NCI-H2196 treated with DMSO at 0.1 percent for 48 hours (cell line): ENCODE data around the gene RXRA.

Experiments used
- DNase-seq: peaks from one replicate; lab custom pipeline; 2025; ENCODE audit not compliant: unreplicated experiment; lab: John Stamatoyannopoulos, UW

RXRA gene

DNA sequence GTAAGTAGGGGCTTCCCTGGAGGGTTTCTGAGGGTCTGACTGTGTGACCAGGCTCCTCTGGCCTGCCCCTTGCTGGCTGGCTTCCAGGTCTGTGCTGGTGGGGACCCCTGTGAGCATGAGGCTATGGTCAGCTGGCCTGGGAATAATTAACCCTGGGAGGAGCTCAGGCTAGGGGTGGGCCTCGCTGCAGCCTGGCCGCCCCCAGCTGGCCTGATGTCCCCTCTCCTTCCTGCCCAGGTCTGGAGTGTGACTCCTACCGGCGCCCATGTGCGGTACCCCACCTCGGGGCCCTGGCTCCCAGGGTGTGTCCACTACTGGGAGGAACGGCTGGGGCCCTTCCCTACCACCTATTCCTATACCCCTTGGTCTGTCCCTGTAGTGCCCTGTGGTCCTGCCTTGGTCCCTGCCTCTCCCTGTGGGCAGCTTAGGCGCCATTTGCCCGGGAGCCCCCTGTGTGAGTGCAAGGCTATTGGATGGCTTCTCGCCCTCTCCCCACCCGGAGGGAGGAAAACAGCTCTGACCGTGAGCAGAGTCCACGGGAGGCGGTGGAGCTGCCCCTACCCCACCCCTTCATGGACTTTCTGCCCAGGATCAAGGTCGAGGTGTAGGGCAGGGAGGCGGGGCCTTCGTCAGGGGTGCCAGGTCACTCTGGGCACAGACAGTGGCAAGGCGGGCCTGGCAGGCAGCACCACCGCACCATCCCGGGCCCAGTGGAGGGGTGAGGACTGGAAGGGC lies 9.4 kb downstream of the RXRA start:
- no peak for DNase-seq

DNA sequence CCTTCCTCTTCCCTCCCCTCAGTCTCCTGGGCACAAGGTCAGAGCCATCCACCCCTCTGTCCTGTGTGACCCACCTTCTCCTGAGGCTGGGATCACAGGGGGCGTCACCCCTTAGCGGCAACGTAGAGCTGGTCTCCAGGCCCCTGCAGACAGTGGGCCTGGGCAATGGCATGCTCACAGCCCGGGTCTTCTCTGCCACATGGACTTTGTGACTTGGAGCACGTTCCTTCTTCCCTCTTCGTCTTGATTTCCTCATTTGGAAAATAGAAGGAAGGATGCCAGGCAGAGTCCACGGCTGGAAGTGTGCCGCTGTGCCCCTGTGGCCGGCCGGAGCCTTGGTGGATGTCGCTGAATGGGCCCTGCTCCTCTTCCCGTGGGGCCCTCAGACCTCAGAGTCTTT lies 10.0 kb downstream of the RXRA start:
- DNase-seq = no peak

DNA sequence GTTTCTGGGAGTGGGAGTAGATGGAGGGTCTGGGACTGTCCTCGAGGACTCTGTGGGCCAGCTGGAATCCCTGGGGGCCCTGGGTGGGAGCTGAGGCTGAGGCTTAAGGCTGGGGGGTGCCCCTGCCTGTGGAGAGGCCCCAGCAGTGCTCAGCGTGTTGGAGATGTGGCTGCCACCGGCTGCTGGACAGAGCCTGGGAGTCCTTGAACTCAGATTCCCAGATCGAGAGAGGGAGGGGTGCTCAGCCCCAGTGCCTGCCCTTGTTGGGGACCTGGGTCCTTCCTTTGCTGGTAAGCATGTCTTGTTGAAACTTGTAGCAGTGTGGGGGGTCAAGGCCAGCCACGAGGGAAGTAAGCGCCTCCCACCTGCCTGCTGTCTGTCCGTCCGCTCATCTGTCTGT lies 10.7 kb downstream of the RXRA start:
- DNase-seq = no peak

DNA sequence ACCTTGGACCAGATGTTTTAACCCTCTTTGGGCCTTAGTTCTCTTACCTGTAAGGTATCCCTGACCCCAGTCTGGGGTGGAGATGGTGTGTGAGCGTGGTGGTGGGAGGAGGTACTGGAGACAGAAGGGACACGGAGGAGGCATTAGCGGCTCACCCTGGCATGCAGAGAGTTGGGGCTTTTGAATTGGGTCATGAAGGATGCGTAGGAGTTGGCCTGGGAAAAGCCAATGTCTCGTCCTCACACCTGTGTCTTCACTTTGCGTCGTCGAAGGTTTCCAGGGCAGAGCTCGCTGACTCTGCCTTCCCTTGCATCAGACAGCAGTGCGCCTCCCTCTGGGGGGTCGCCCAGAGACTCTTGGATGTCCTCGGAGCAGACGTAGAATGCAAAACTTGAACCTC lies 11.2 kb downstream of the RXRA start:
- no peak for DNase-seq

DNA sequence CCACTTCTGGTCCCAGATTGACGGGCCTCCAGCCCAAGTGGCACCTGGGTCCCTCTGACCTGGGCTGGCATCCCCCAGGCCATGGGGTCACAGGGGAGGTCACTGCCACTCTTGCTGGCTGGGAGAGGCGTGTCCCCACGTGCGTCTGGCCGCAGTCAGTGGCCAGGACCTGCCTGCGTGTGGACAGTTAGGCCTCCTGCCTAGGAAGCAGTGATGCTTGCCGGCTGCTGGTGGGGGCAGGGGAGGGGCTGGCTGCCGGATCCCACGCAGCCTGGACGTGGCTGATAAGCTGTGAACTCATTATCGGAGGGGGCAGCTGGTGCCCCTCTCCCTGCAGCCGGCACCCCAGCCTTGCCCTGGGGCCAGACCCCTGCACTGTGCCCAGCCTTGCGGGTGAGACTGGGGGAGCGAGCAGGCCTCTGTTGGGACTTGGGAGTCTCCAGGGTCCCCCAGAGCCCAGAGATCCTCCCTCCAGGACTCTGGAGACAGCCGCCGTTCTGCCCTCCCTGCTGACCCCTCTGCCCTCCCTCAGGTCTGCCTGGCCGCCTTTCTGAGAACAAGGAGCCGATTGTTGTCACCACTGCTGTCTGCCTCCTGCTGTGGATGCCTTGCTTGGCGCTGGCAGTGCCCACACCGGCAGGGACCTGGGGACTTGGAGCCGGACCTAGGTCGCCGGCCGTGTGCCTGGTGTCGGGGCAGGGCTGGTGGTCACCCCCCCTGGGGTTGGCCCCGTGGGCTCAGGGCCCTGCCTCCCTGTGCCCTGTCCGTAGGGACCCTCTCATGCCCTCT lies 12.3 kb downstream of the RXRA start:
- no peak for DNase-seq

DNA sequence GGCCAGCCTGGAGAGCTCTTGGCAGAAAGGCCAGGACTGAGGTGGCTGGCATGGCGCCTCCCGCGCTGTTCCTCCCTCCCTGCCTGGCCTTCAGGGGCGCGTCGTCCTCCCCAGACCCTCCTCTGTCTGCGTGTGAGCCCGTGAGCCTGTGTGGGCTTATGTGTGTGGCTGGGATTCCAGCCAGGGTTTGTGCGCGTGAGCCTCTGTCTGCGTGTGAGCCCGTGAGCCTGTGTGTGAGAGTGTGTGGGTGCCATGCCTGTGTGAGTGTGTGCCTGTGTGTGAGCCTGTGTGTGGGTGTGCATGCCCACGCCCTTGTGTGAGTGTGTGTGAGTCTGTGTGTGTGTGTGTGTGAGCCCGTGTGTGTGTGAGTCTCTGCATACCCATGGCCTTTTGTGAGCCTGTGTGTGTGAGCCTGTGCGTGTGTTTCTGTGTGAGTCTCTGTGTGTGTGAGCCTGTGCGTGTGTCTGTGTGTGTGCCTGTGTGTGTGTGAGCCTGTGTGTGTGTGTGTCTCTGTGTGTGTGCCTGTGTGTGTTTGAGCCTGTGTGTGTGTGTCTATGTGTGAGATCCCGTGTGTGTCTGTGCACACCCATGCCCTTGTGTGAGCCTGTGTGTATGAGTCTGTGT lies 13.0 kb downstream of the RXRA start:
- no peak for DNase-seq

DNA sequence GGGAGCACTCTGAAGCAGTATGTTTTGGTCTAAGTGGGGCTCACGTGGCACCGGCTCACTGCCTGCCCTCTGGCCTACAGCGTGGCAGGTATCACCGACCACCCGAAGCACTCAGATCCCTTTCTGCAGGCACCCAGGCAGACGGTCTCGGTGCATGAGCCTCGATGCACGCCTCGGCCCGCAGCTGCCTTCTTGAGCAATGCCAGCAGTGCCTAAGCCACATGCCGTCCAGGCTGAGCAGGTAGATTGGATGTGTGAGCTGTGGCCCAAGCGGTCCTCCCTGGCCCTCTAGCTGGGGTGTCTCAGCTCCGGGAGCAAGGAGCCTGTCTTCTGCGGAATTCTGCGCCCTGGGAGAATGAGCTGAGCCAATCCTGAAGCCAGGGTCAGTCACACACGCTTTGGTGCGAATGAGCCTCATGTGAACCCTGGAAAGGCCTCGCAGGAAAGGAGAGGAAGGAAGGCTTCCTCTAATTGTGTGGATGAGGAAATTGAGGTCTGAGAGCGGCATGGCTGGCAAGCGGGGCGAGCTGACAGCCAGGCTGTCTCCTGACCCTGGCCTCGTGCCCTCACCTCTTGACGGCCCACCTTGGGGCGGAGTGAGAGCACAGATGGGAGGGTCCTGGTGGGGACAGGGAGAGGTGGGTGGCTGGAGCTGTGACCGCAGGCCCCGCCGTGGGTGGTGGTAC lies 14.4 kb downstream of the RXRA start:
- no peak for DNase-seq

DNA sequence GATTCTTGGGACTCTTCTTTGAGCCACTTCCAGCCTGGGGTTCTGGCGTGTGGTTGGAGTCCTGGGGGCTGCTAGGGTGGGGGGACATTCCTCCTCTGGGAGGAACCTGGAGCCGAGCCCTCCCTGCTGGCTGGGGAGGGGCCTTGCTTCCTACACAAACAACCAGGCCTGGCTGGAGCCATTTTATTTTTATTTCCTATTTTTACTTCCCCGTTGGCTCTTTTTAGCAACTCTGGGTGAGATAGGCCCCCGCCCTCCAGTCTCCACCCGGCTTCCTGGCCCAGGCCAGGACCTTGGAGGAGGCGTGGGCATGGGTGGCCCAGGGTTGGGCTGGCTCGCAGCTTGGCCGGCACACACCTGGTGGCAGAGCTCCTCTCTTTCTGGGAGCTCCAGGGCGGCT lies 15.1 kb downstream of the RXRA start:
- no peak for DNase-seq

DNA sequence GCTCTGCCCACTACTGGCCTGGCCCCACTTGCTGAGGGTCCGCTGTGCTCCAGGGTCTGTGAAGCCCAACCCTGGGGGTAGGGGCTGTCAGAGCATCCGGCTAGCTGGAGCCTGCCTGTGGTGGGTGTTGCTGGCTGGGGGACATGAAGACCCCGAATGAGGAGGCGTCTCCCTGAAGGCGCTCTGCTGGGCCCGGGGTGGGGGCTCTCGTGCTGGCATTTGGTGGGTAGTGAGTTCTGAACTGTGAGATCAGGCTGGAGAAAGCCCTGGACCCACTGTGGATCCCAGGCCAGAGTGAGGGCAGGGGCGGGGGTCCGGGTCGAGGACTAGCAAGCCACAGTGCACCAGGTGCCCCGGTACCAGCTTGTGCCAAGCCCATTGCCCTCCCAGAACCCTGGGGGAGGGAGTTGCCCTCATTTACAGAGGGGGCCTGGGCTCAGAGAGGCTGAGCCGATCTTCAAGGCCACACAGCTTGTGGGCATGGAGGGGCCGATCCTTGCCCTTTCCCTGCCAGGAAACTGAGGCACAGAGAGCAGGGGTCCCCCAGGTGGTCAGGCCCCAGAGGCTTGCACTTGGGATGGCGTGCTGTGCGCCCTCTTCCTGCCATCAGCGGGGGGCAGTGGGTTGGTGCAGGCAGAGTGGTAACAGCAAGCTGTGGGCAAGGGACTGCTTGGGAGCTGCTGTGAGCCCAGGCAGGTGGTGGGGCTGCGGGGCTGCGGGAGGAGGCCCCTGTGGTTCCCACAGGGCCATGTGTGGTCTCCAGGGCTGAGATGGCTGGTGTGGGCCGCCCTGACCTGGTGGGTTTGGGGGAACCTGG lies 15.9 kb downstream of the RXRA start:
- no peak for DNase-seq

DNA sequence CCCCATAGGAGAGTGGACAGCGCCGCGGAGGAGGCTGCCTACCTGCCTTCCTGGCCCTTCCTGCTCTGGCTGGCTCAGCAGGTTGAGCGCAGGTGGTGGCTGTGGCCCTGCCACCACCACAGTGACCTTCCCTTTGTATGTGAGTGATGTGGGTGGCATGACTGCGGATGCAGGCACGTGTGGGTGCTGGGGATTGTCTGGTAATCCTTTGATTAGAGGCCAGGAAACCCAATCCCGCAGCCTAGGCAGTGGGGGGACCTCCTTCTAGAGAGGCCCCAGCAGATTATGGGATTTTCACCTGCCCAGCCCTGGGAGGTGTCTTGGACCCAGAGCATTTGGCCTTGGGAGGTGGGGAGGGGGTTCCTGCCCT lies 16.5 kb downstream of the RXRA start:
- no peak for DNase-seq

DNA sequence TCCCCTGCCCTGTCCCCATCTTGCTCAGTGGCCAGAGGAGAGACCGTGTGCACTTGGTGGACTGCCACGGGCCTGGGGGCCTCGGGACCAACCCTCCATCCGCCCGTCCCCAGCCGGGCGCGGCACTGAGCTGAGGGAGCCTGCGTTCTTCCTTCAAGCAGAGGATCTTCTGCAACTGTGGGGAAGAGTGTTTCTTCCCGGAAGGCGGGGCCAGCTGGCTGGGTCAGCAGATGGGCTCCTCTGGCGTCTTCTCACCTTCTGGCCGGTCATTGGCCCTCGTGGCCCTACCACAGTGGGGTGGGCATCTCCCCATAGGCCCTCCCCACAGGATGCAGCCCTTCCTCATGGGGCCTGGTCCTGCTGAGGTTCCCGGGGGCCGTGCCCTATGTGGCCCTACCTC lies 17.4 kb downstream of the RXRA start:
- DNase-seq = no peak

DNA sequence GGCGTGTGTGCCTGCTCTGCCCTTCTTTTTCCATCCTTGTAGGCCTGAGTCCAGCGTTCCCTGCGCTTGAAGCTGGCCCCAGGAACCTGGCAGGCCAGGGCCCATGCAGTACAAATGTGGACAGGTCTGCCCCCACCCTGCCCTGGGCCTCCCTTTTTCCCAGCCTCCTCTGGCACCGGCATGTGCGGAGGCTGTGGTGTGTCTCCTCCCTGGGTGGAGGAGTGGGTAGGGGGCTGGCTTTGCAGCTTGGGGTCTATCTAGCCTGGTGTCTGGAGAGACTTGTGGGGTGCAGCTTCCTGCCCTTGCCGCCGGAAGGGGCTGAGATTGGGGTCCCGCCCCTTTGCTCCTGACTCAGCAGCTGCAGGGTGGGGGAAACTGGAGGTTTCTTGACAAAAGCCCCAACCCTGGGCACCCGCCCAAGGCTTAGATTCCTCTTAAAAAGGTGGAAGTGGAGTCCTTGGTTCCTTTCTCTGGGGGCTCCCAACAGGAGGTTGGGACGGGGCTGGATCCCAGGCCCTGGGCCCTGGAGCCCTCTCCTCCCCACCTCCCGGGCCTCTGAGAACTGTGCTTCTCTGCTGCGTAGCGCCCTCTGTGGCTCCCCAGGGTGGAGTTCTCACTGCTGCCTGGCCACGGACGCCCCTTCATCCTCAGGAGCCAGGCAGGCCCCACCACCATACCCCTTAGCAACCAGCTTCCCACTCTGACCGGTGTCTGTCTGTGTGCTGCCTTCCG lies 18.0 kb downstream of the RXRA start:
- DNase-seq = no peak

DNA sequence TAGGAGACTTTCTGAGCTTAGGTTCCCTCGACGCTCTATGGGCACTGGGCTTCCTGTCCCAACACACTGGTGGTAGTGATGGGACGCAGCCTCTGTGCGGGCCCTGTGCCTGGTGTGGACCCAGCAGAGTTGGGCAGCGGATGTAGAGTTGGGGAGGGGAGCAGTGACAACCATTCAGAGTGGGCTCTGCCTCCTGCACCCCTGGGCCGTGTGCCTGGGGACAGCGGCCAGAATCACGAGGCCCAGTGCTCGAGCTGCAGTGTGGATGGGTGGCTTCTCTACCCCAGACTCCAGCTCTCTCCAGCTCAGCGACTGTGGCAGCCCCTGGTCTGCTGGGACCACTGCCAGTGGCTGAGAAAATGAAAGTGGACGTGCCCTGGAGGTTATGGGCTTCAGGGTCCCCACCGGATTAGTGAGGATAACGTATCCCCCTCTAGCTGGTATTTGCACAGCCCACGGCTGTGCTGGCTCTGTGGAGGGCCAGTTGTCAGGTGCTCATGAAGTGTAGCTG lies 18.6 kb downstream of the RXRA start:
- no peak for DNase-seq

DNA sequence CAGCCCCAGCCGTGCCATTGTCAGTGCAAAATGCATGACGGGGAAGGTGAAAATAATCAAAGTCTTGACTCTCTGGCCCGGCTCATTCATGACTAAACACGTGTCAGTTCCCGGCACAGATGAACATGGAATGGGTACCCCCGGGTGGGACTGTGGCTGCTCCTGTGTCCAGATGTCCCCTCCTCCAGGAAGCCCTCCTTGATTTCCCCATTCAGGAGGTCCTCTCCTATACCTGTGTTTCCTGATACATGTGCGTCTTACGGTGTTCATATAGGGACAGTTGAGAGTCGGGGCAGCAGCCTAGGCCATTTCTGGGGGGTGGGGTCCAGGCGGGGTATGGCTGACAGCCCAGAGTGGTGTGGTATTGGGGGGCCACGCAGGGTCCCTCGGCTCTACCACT lies 19.5 kb downstream of the RXRA start:
- DNase-seq = no peak

DNA sequence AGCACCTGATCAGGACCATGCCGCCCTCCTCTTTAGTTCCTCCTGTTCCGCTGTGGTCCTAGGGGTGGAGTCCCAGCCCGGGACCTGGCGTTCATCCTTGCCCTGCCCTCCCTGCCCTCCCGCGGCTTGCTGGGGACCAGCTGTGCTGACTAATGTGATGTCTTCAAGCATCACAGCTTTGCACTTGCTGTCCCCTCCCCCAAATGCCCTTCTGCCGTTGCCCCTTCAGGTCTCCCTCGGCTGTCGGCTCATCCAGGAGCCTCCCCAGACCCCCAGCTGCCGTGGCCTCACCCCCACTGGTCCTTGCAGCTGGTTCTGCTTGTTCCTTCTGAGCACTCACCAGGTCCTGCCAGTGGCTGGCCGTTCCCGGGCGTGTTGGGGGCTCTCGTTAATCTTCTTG lies 19.9 kb downstream of the RXRA start:
- DNase-seq = no peak

DNA sequence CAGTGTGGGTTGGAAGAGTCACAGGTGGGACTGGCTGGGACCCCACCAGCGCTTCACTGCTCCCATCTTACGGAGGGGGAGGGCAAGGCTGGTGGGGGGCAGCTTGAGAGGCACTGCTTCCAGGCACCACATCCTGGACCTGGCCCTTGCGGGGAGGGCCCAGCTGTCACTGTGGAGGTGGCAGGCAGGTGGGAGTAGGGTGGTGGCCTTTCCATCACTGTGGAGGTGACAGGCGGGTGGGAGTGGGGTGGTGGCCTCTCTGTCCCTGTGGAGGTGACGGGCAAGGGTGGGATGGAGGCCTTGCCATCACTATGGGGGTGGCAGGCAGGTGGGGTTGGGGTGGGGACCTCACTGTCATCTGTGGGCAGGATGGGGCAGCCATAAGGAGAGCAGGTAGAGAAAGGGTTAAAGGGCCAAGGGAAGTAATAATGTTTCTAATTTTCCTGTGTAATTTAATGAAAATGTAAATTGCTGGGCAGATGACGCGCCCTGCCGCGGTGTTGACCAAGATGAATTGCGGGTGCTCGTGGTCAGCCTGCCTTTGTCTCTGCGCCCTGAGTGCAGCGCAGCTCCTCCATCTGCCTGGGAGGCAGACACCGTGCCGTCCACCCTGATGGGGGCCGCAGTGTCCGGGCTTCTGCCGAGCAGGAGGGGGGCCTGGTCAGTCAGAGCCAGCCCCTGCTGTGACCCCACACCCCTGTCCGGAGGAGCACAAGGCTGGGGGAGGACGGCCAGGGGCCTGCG lies 20.8 kb downstream of the RXRA start:
- no peak for DNase-seq

DNA sequence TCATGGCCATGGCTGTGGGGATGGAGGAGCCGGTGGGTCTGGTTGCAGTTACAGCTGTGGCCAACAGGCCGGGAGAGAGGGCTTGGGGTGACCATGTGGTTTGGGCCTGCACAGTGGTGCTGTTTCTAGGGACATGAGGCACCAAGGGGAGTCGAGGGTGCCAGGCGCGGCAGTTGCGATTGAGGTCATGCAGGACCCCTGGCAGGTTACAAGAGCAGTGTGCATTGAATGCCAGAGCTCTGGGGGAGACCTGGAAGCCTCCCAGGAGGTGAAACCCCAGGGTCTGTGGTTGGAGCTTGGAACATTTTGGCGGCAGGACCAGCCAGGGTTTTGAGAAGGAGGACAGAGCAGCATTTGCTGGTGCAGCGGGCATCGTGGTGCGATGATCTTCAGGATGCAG lies 21.7 kb downstream of the RXRA start:
- DNase-seq = no peak

DNA sequence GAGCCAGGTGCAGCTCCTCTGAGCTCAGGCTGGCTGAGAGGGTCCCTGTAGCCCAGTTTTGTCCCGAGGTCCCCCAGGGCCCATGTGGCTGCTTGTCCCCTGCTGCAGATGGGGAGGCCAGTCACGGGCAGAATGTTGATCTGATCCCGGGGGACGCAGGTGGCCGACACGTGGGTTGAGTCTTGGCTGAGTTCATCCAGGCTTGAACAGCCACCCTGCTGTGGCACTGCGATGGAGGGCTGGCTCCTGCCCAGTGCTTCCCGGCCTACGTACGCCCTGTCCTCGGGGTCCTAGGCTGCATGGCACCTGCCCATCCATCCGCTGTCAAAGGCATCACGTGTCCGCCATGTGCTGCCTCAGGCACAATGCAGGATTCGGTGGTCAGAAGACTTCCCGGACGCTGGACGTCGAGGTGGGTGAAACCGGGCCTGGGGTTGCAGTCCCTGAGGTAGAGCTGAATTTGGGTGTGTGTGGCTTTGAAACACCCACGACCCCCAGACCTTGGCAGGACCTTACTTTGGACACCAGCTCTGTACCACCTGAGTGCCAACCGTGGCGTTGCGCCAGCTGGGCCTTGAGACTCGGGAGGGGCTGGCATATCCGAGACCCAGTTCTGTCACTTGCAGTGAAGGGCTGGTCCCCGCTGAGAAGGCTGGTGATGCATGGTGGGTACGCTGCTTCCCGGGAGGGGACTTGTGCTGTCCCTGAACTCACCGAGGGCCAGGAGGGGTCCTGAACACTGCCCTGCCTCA lies 22.3 kb downstream of the RXRA start:
- no peak for DNase-seq

DNA sequence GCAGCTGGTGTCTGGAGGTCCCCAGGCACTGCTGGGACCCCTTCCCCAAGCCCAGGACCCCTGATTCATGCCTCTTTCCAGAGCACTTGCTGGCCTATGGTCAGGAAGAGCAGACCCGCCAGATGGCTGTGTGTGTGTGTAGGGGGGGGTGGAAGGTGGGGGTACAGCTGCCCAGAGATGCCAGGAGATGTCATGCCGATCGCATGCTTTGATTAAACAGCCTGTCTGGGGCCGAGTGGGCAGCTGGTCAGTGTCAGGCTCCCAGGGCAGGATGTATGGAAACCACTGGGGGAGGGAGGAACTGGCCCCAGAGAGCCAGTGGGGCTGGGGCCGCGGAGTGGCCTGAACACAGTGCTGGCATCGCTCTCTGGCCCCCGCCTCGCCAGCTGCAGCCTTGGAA lies 23.7 kb downstream of the RXRA start:
- no peak for DNase-seq
